ENCODE results near the gene DHX38. TPM values are rescaled to one million over a fixed set of nuclear protein-coding genes. Genes with fewer than 3 reads are reported as not detected.

DHX38 gene
- total RNA-seq, 1 donor from 2014 or later = 38.7 TPM

DNA sequence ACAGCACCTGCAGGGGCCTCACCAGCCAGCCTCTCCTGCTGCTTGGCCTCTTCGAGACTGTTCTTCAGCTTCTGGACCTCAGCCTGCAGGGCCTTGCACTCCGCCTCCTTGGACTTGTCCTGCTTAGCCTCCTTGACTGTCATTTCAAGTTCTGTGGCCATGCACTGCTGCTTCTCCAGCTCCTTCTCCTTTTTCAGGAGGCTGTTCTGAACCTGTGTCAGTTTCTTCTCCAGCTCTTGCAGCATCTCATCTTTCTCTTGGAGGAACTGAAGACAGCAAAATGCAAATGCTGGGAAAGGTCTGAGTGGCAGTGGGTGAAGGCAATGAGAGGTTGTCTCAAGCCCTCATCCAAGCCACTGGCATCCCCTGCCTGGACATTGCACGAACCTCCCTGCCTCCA is 39.1 kb downstream of the DHX38 start:
- no peak for TF ChIP-seq CTCF (IDR thresholded peaks at IDR 0.05; ENCODE audit: borderline replicate concordance)
- Histone ChIP-seq H3K4me3 (no peak overlapping the region), H3K4me1 (no peaks in the 10 kb centered on the region), H3K36me3 (no peaks in the 10 kb centered on the region), H3K27ac (replicated peaks) (no peak overlapping the region), H3K27me3 (ENCODE audit: low read depth) (peaks cover 14% of the 10 kb centered on the region), H3K9me3 (replicated peaks) (peaks cover 2% of the 10 kb centered on the region)
- no peak for DNase-seq
- intact Hi-C loops (cut with micrococcal nuclease) = no loop called here

- Histone ChIP-seq H3K27ac (replicated peaks) (no peak overlapping the region), H3K27me3 (ENCODE audit: low read depth) (peaks cover 23% of the 10 kb centered on the region), H3K9me3 (replicated peaks) (no peaks in the 10 kb centered on the region), H3K4me1 (no peaks in the 10 kb centered on the region), H3K4me3 (no peak overlapping the region), H3K36me3 (no peaks in the 10 kb centered on the region)
- intact Hi-C loops (cut with micrococcal nuclease) = no loop called here
- TF ChIP-seq CTCF (IDR thresholded peaks at IDR 0.05; ENCODE audit: borderline replicate concordance) = no peak
- no peak for DNase-seq
Observed at GRCh38 chr16:72134507-72134906, 40.9 kb downstream of the DHX38 start.

DNA sequence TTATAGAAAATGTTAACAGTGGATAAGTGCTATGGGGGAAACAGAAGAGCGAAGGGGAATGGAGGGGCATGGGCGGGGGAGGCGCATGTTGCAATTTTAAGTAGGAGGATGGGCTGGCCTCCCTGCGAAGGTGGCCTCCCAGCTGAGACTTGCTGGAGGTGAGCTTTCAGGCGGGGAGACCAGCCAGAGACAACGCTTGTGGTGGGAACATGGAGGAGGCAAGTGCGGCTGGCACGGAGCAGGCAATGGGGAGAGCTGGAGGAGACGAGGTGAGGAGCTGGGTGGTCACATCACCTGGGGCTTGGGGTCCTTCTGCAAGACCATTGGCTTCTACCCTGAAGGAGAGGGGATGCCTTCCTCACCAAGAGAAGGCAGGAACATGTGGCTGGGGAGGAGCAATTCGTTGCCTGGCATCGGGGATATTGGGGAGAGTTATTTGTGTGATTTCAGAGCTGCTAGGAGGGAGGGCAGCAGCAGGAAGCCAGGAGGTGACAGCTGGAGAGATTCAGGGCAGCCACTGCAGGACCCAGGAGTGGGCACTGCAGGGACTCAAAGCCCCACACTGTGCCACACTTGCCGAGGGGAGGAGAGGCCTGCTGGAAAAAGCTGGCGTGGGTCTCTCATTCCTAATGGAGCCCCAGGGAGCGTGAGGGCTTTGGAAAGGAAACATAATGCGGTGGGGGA is 43.9 kb downstream of the DHX38 start:
- no peak for TF ChIP-seq CTCF (IDR thresholded peaks at IDR 0.05; ENCODE audit: borderline replicate concordance)
- Histone ChIP-seq H3K4me1 (no peaks in the 10 kb centered on the region), H3K36me3 (no peaks in the 10 kb centered on the region), H3K9me3 (replicated peaks) (no peaks in the 10 kb centered on the region), H3K4me3 (no peak overlapping the region), H3K27me3 (ENCODE audit: low read depth) (peaks cover 14% of the 10 kb centered on the region), H3K27ac (replicated peaks) (no peak overlapping the region)
- intact Hi-C loops (cut with micrococcal nuclease) = no loop called here
- DNase-seq = no peak

DNA sequence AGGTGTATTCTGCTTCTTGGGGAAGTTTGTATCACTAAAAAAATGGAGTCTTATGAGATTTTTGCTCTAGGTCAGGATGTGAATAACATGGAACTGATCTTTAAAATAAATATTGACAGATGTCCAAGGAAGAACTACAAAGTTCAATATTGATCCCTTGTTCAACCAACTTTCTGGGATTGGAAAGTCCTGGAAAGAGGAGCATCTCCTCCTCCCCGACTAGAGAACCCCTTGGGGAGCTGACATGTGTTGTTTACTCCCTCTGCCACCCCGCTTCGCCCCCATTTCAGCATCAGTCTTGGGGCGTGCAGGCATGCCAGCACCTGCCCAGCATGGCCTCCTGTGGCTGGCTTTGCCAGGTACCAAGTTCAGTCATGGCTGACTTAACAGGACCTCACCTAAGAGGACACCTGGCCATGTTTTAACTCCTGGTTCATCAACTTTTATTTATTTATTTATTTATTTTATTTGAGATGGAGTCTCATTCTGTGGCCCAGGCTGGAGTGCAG is 44.5 kb downstream of the DHX38 start:
- Histone ChIP-seq H3K36me3 (no peaks in the 10 kb centered on the region), H3K4me3 (no peak overlapping the region), H3K27me3 (ENCODE audit: low read depth) (peaks cover 14% of the 10 kb centered on the region), H3K27ac (replicated peaks) (no peak overlapping the region), H3K4me1 (no peaks in the 10 kb centered on the region), H3K9me3 (replicated peaks) (no peaks in the 10 kb centered on the region)
- intact Hi-C loops (cut with micrococcal nuclease) = no loop called here
- no peak for DNase-seq
- no peak for TF ChIP-seq CTCF (IDR thresholded peaks at IDR 0.05; ENCODE audit: borderline replicate concordance)

DNA sequence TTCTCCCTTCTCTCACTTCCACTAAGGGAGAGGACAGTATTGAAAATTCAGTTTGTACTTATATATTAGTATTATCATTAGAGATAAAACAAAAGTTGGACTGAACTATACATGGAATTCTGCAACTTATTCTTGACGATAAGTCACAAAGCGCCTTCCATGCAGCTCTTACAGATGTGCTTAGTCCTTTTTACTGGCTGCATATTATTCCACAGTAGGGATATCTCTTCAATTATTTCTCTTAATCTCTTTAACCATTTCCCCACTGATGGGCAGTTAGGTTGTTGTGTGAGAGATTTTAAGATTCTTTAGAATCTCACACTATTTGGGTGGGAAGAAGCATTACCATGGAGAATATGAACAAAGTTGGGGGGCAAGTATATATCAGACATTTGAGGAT is 46.3 kb downstream of the DHX38 start:
- no peaks in the 10 kb centered on the region for H3K4me1 ChIP-seq
- TF ChIP-seq CTCF (IDR thresholded peaks at IDR 0.05; ENCODE audit: borderline replicate concordance) = no peak
- intact Hi-C loops (cut with micrococcal nuclease) = no loop called here
- no peak for DNase-seq
- H3K27me3 ChIP-seq (ENCODE audit: low read depth) = peaks cover 14% of the 10 kb centered on the region
- H3K4me3 ChIP-seq = no peak overlapping the region
- no peak overlapping the region for H3K27ac ChIP-seq (replicated peaks)
- no peaks in the 10 kb centered on the region for H3K36me3 ChIP-seq
- no peaks in the 10 kb centered on the region for H3K9me3 ChIP-seq (replicated peaks)
